Endothelial cell of umbilical vein (primary cell): ENCODE data around the gene ADIG. TPM values are rescaled to one million over a fixed set of nuclear protein-coding genes. Genes with fewer than 3 reads are reported as not detected.

ENCODE experiments used
- BruUV-seq: library from RNA; stranded (reverse); fragments of 400-500 nt; replicated peaks from 2 replicates; lab custom pipeline; 2021; lab: Mats Ljungman, UMichigan
- CTCF ChIA-PET: fragments of 300-600, 350-600 bp; sonication (Branson Sonifier 250); formaldehyde crosslinking; loops from one replicate; lab custom pipeline; 2021; ENCODE audit warnings: antibody characterized with exemption, inconsistent platforms; lab: Charles Lee
- POLR2A ChIA-PET: fragments of 300-600, 350-600 bp; sonication (Branson Sonifier 250); formaldehyde crosslinking; loops from one replicate; lab custom pipeline; 2021; ENCODE audit warnings: antibody characterized with exemption, inconsistent platforms; lab: Charles Lee
- DNase-seq: peaks from one replicate; pipeline ENCODE4 v3.0.0-alpha.2; 2011; ENCODE audit warnings: low read depth, low spot score
- FAIRE-seq: peaks from 2 replicates; lab custom pipeline; 2011; peaks lifted over from hg19 to GRCh38; lab: Jason Lieb, UNC
- H2AFZ ChIP-seq: 2 replicates; pipeline ENCODE4 v1.6.0; 2012; ENCODE audit warnings: low read depth, low read length, control low read depth, inconsistent platforms
- H3K27ac ChIP-seq: 2 replicates; pipeline ENCODE4 v1.5.1; 2011; ENCODE audit warnings: low read depth, mild to moderate bottlenecking, control low read depth, low read length, moderate library complexity; ENCODE audit not compliant: insufficient read depth
- H3K27me3 ChIP-seq, 2 experiments: 2 replicates each; pipeline versions ENCODE4 v1.6.0 to v1.6.1; 2011; ENCODE audit warnings: low read length in 2 of 2, mixed read lengths in 1 of 2; ENCODE audit not compliant: control insufficient read depth in 2 of 2, insufficient read depth in 2 of 2
- H3K36me3 ChIP-seq, 2 experiments: 2 replicates in 1 of 2; 3 replicates in 1 of 2; pipeline ENCODE4 v1.5.1; 2011; ENCODE audit warnings: low read length in 2 of 2, mild to moderate bottlenecking in 1 of 2, moderate library complexity in 1 of 2; ENCODE audit not compliant: control insufficient read depth in 2 of 2, insufficient read depth in 2 of 2; ENCODE audit errors: extremely low read depth in 1 of 2
- H3K4me1 ChIP-seq: 3 replicates; pipeline ENCODE4 v1.5.1; 2011; ENCODE audit warnings: mild to moderate bottlenecking, low read length; ENCODE audit not compliant: control insufficient read depth, insufficient read depth; ENCODE audit errors: extremely low read depth
- H3K4me2 ChIP-seq: 2 replicates; pipeline ENCODE4 v1.6.1; 2011; ENCODE audit warnings: low read length, control low read depth, mixed read lengths; ENCODE audit not compliant: insufficient read depth
- H3K4me3 ChIP-seq, 3 experiments: fragments of 200-600 bp in 1 of 3; sonication (generic), shearing (Covaris generic) in 1 of 3; replicated peaks in 1 of 3; 2 replicates each; pipeline ENCODE4 v1.5.1; 2011 to 2016; ENCODE audit warnings: control low read depth in 3 of 3, low read length in 3 of 3, mild to moderate bottlenecking in 2 of 3, inconsistent platforms in 1 of 3, low read depth in 1 of 3, moderate library complexity in 1 of 3; ENCODE audit not compliant: insufficient read depth in 1 of 3
- H3K79me2 ChIP-seq: 2 replicates; pipeline ENCODE4 v1.6.0; 2012; ENCODE audit warnings: low read length, inconsistent platforms; ENCODE audit not compliant: control insufficient read depth, insufficient read depth
- H3K9ac ChIP-seq: replicated peaks from 2 replicates; pipeline ENCODE3; 2011; ENCODE audit warnings: low read length, control low read depth; ENCODE audit not compliant: insufficient read depth; ENCODE audit errors: extremely low read depth
- H3K9me1 ChIP-seq: replicated peaks from 3 replicates; pipeline ENCODE4 v1.6.0; 2011; ENCODE audit warnings: mild to moderate bottlenecking, low read length; ENCODE audit not compliant: control insufficient read depth, insufficient read depth; ENCODE audit errors: extremely low read depth
- H3K9me3 ChIP-seq: replicated peaks from 2 replicates; pipeline ENCODE4 v1.5.1; 2012; ENCODE audit warnings: low read length, inconsistent platforms; ENCODE audit not compliant: control insufficient read depth, insufficient read depth
- H4K20me1 ChIP-seq: replicated peaks from 2 replicates; pipeline ENCODE3; 2011; ENCODE audit warnings: mild to moderate bottlenecking, low read length; ENCODE audit not compliant: control insufficient read depth, insufficient read depth; ENCODE audit errors: extremely low read depth
- EZH2 ChIP-seq: IDR thresholded peaks from 2 replicates; pipeline ENCODE4 v1.6.1; 2012; ENCODE audit warnings: borderline replicate concordance, low read depth, mild to moderate bottlenecking, moderate library complexity, low read length, inconsistent platforms; ENCODE audit not compliant: severe bottlenecking
- FOS ChIP-seq: IDR thresholded peaks from 2 replicates; pipeline ENCODE4 v1.6.1; 2011; ENCODE audit warnings: mild to moderate bottlenecking, low read length, moderate library complexity, borderline replicate concordance; ENCODE audit not compliant: insufficient read depth
- GATA2 ChIP-seq: IDR thresholded peaks from 2 replicates; pipeline ENCODE4 v1.7.0; 2011; ENCODE audit warnings: low read depth, mild to moderate bottlenecking, moderate library complexity, mixed read lengths, low read length; ENCODE audit not compliant: insufficient read length, insufficient read depth
- JUN ChIP-seq: IDR thresholded peaks from 2 replicates; pipeline ENCODE4 v1.6.1; 2011; ENCODE audit warnings: borderline replicate concordance, low read depth; ENCODE audit not compliant: insufficient read length, insufficient read depth
- MYC ChIP-seq: IDR thresholded peaks from one replicate; pipeline ENCODE4 v1.6.1; 2011; ENCODE audit warnings: mild to moderate bottlenecking, low read depth, low read length
- POLR2A ChIP-seq: IDR thresholded peaks from 2 replicates; pipeline ENCODE4 v1.6.1; 2012; ENCODE audit warnings: low read depth, mild to moderate bottlenecking, control low read depth, low read length
- POLR2AphosphoS5 ChIP-seq: IDR thresholded peaks from 2 replicates; pipeline ENCODE4 v1.6.1; 2012; ENCODE audit warnings: low read depth, mild to moderate bottlenecking, control low read depth, low read length, moderate library complexity; ENCODE audit not compliant: insufficient read depth
- dilution Hi-C: fragments of 300-500 bp; cut with MboI; formaldehyde crosslinking; loops from one replicate; pipeline ENCODE4 v1.15.0; 2019; ENCODE audit warnings: low sequenced_read_pairs; ENCODE audit not compliant: extremely low pct_ligation_motif_present
- intact Hi-C: fragments of 100-400 bp; cut with micrococcal nuclease; formaldehyde crosslinking; loops from one replicate; pipeline ENCODE4 v1.10.0; 2022
- polyA plus RNA-seq, 4 experiments: library from polyadenylated mRNA; depleted of rRNA in 3 of 4; stranded (reverse) in 3 of 4; unstranded in 1 of 4; fragments of >200 nt; gene quantifications; 2 replicates each; pipeline versions ENCODE4 v1.2.1 to v1.2.3, GENCODE V29; 2011 to 2012; ENCODE audit warnings: missing spikeins in 1 of 4
- total RNA-seq: library from RNA; stranded (reverse); gene quantifications from 2 replicates; pipeline ENCODE4 v1.2.3, GENCODE V29; 2021
- TF ChIP-seq, protein P1 (sequence below): IDR thresholded peaks from 2 replicates; pipeline ENCODE4 v1.6.1; 2011; ENCODE audit not compliant: insufficient read depth, insufficient read length
- TF ChIP-seq, protein P2 (sequence below), 2 donors: IDR thresholded peaks; 1 replicate in 1 of 2; 2 replicates in 1 of 2; pipeline ENCODE4 v1.5.1; 2011; ENCODE audit warnings: low read length in 2 of 2, mild to moderate bottlenecking in 2 of 2, moderate library complexity in 2 of 2, control low read depth in 1 of 2, inconsistent platforms in 1 of 2, low read depth in 1 of 2; ENCODE audit not compliant: insufficient read depth in 1 of 2; ENCODE audit errors: extremely low read depth in 1 of 2

Gene ADIG
- total and polyA plus RNA-seq, 2 donors (not counting 3 experiments of a cell fraction or from before 2014, with no cell fraction given), result not detected

DNA sequence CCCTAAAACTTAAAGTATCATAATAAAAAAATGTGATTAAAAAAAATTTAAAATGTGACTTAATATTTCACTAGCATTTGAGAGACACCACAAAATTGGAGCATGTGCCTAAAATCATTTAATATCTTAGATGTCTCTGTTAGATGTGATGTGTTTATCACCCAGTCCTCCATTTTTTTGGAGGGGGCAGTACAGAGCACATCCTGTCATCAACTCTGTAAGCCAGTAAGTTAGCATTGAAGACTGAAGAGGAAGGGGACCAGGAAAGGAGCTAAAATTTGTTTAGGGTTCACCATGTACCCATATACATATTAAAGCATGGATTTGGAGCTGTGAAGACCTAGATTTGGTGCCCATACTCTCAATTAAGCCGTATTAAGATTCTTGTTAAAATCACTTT lies 30.7 kb upstream of the ADIG start:
- ChIA-PET POLR2A (no interaction called here), CTCF (no interaction called here)
- H3K9me3 ChIP-seq, result no peaks in the 10 kb centered on the region
- H3K27me3 ChIP-seq, result no peaks in the 10 kb centered on the region
- H3K27ac ChIP-seq, result no peak overlapping the region
- no peaks in the 10 kb centered on the region for H3K4me1 ChIP-seq
- intact Hi-C loops (no loop called here), dilution Hi-C loops (no loop called here)
- FAIRE-seq (no peak), DNase-seq (no peak)
- peaks cover 14 to 23% of the 10 kb centered on the region in 2 experiments for H3K36me3 ChIP-seq
- BruUV-seq, result no TSS peak
- H3K9me1 ChIP-seq, result no peaks in the 10 kb centered on the region
- H3K4me3 ChIP-seq, result no peak overlapping the region
- no peak overlapping the region for H3K4me2 ChIP-seq
- H2AFZ ChIP-seq, result no peak overlapping the region
- TF ChIP-seq, protein P1, sequence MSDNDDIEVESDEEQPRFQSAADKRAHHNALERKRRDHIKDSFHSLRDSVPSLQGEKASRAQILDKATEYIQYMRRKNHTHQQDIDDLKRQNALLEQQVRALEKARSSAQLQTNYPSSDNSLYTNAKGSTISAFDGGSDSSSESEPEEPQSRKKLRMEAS, result no peak
- TF ChIP-seq FOS (no peak), EZH2 (no peak), POLR2A (no peak), JUN (no peak), GATA2 (no peak), MYC (no peak), POLR2AphosphoS5 (no peak)
- TF ChIP-seq, protein P2, sequence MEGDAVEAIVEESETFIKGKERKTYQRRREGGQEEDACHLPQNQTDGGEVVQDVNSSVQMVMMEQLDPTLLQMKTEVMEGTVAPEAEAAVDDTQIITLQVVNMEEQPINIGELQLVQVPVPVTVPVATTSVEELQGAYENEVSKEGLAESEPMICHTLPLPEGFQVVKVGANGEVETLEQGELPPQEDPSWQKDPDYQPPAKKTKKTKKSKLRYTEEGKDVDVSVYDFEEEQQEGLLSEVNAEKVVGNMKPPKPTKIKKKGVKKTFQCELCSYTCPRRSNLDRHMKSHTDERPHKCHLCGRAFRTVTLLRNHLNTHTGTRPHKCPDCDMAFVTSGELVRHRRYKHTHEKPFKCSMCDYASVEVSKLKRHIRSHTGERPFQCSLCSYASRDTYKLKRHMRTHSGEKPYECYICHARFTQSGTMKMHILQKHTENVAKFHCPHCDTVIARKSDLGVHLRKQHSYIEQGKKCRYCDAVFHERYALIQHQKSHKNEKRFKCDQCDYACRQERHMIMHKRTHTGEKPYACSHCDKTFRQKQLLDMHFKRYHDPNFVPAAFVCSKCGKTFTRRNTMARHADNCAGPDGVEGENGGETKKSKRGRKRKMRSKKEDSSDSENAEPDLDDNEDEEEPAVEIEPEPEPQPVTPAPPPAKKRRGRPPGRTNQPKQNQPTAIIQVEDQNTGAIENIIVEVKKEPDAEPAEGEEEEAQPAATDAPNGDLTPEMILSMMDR (IDR thresholded peaks at IDR 0.05; ENCODE audit: extremely low read depth in 1 of 2, insufficient read depth in 1 of 2, low read depth in 1 of 2, low read length in 2 of 2), result no peak
- H3K9ac ChIP-seq, result no peak overlapping the region
- H3K79me2 ChIP-seq, result no peaks in the 10 kb centered on the region
- no peaks in the 10 kb centered on the region for H4K20me1 ChIP-seq
